Stimulated activated CD4-positive, alpha-beta T cell treated with anti-CD3 and anti-CD28 coated beads, TNF-alpha, amount 100 ng/mL, for 24 hours (primary cell): ENCODE results near the gene PRKG1.

Experiments used
- DNase-seq, 3 experiments: peaks; one replicate each; pipeline ENCODE4 v3.0.0-alpha.2; 2020; ENCODE audit warnings: low read depth in 3 of 3

PRKG1 gene

GRCh38 chr10:52256832-52257691 is 1182.8 kb downstream of the PRKG1 start:
- no peak for DNase-seq

- DNase-seq = no peak
These were observed 1183.4 kb downstream of the PRKG1 start for GRCh38 chr10:52257692-52258075.

- no peak for DNase-seq
These were observed 1184.6 kb downstream of the PRKG1 start for GRCh38 chr10:52258799-52259425.

DNA sequence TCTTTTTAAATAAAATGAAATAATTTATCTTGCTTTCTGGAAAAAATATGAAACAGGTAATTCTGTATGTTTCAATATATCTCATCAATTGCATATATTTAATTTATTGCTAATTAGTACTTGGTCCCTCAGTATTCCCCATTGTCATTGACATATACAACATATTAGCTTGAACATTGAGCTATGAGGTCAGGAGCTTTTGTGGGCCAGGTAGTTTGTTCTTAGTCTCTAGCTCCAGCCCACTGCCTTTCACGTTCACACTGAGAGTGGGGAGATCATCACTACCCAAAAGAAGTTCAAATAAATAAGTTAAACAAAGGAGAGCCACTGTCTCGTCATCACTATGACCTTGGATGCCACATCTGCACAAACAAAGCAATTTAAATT is 1185.1 kb downstream of the PRKG1 start:
- DNase-seq = no peak

DNA sequence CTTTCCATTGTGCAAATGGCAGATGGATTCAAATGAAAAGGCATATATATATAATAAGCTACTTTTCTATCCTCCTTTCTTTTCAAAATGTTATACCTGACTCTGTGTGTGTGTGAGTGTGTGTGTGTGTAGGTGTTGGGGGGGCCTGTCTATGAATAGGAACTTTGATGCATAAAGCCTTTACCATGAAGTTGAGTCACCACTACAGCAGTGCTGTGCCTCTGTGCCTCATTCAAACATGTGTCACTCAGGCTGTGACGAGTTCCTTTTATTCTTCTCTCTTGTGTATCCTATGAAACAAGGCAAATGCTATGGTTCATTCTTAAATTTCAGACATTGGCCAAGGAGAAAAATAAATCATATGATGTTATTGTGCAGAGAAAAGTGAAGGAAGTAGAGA is 1187.1 kb downstream of the PRKG1 start:
- no peak for DNase-seq

DNA sequence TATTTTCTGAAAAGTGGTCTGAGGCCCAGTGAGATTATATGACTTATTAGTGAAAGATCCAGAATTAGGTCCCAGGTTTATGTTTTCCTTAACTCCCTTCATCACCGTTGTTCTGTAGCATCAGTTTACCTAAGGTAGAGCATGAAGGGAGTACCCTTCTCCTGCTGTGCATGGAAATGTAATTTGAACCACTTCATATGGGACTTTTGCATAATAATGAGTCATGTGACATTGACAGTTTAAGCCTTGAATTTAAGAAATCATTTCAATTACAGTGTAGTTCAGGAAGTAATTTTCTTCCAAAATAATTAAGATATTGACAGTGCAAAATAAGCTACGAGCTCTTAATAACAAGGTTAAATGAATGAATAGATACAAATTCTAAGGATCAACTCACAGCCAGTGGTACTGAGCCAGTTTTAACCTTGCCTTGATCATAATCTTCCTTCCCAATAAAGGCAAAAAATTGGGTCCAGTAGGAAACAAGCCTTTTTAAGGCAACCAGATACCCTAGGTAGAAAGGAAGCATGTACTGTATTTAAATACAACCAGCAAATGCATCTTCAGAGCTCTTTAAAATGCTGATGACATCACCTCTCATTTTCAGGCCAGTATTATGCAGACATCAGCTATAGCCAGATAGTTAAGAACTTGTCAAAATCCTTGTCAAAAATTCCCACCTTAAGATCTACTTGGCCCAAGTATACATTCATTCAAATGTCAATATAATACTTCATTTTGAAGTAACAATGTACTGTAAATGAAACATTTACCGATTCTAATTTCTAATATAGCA is 1191.0 kb downstream of the PRKG1 start:
- no peak for DNase-seq

DNA sequence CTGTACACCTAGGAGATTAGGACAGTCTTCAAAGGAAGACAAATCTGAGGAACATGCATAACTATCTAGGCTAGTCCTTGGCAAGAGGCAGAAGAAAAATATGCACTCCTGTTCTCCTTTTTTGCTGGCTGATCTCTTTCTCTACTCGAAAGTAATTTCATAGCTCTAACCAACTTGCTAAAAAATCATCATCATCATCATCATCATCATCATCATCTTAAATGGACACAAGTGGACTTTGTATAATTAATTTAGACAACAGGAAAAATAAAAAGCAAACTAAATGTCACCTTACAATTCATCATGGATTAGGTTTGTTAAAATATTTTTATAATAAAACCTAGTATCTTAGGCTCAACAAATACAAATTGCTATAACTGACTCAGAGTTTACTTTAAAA is 1192.6 kb downstream of the PRKG1 start:
- no peak for DNase-seq

- DNase-seq = no peak
These were observed 1194.5 kb downstream of the PRKG1 start for GRCh38 chr10:52268790-52269189.

DNA sequence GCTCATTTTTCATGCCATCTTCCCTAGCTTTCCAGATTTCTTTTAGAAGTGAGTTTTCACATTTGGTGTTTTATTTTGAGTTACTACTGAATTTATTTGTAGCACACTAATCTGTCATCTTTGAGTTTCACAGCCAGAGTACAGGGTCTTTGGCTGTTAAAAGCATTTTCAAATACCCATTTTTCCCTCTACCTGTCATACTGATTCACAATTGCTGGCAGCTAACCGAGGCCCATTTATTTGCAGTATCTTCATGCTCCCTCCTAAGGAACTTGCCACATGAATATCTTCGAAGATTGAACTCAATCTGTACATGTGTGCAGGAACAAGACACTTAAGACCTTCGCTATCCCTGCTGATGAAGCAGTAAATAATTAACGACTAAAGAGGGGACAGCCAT is 1194.9 kb downstream of the PRKG1 start:
- no peak for DNase-seq

DNA sequence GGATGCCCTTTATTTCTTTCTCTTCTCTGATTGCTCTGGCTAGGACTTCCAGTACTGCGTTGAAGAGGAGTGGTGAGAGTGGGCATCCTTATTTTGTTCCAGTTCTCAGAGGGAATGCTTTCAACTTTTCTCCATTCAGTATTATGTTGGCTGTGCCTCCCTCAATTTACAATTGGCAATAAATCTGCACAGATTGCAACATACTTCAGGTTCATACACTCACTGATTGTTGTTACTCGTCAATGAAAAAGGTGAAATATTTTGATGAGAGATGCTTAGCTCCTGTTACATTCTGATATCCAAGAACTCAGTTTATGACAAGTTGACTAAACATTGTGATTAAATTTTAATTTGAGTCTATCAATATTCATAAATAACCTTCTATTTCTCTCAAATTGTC is 1201.9 kb downstream of the PRKG1 start:
- DNase-seq = no peak

DNA sequence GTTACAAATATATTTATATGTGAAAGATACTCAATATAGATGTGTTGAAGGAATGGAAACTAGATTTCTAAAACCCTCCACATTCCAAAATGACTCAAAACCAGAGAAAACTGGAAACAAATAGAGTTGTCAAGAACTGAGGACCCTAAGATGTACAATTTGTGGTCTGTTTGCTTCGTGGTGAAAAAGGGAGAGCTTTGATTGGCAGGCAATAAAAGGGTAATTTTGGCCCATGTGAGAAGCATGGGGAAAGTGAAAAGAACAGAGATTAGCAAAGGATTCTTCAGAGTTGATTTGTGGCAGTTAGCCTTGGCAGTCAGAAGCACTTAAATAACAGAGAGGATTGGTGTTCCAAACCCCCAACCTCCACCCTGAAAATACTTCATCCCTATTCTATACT is 1202.7 kb downstream of the PRKG1 start:
- no peak for DNase-seq

DNA sequence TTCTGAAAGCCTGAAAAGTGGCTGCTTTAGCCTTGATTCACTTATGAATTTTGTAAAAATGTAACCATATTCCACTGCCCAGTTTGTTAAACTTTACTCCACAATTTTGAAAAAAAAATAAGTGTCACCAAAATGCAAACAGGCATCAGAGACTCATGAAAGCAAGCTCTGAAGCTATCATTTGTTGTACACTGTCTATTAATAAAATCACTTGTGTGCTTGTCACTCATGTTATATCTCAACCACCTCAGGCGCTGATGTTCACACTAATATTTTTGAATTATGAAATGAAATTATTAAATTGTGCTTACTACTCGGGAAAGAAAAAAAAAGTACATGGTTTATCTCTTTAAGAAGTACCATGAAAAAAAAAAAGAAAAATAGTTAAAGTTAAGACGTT is 1205.3 kb downstream of the PRKG1 start:
- no peak for DNase-seq

DNA sequence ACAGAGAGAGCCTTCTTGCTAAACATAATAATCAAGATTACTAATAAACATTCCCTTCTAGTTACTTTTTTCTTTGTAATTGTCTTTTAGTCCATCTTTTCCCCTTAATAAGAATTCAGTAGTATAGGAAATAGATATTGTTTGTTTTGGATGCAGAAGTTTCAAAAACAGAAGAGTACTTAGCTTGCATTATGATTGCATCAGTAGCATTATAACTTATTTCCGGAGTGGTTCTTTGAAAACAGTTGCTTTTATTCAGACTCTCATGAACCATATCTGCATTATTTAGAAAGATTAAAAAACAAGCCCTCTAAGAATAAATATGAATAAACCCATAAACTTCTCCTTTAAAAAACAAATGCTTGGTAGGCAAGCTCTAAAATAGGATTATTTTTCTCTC is 1205.8 kb downstream of the PRKG1 start:
- DNase-seq = no peak

GRCh38 chr10:52283174-52283573 is 1208.9 kb downstream of the PRKG1 start:
- no peak for DNase-seq

DNA sequence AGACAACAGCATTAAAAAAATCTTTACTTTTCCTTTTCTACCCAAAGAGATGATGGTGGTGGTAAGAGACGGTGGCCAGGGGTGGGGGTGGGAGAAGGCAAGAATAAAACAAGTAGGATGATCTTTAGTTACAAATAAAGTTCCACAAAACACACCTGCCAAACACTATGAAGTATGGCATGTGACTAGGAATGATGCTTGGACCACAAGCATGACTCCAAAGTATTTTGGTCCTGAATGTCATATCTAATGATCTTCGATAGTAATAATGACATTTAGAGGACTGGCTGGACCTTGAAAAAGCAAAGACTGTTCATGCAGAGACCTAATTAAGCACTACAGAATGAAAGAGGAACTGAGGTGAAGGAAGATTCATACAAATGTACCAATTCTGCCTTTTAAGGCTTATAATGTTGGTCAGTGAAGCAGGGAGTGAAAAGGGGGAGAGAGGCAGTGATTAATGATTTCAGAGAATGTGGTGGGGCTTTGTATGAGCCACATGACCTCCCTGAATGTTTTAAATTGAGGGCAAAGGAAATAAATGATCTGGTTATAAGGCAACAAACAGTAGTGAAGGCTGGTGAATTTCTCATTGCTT is 1210.2 kb downstream of the PRKG1 start:
- no peak for DNase-seq

DNA sequence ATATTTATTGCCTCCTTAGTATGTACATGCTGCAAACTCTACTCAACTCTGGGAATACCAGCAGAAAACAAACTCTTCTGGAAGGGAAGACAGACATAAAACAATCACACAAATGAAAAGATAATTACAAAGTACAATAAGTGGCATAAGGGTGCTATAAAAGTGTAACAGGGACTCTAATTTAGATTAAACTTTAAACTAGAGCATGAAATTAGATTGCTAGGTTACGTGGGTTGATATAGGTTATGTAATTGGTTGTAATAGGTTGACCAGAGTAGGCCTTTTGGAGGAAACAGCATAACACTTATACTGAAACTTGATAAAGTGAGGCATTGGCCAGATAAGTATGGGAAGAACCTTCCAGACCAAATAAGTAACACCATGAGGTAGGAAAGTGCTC is 1213.6 kb downstream of the PRKG1 start:
- DNase-seq = no peak

- no peak for DNase-seq
These were observed 1223.5 kb downstream of the PRKG1 start for GRCh38 chr10:52297747-52298146.

DNA sequence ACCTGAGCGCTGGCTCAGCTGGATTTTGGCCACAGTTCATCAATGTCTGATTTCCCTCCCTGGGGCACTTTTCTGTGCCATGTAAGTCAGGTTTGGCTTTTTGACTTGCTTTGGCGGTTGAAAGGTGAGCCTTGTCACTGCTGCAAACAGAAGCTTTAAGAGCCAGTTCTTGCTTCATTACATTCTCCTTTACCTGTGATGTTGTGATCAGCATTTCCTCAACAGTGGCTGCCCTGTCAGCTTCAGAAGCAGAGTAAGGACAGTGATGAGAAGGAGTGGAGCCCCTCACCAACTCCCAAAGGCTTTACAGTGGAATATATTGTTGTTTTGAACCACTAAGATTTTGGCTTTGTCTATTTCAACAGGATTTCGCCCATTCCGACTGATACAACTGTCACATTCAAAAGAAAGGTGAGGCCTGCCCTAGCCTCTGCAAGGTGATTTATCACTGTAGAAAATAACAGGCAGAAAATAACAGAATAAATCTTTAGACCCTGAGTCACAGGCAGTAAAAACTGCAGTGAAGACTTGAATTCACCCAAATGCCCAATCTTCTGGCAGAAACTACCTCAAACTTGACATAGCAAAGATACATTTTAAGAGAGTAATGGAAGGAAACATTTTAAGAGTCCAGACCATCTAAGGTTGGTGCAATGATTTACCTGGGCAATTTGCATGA is 1226.5 kb downstream of the PRKG1 start:
- no peak for DNase-seq

GRCh38 chr10:52308251-52309031 is 1234.2 kb downstream of the PRKG1 start:
- no peak for DNase-seq

DNA sequence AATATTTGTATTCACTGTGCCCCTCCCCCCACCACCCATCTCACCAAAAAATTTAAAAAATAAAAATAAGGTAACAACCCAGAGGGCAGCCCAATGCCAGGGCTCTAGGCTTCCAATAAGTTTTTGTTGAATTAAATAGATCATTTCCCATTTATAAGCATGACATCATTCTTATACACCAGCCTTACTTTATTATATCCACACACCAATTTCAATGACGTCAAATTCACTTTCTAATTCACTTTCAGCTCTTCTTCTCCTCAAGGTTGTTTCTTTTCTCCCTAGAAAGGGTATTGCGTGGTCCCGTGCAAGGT is 1238.6 kb downstream of the PRKG1 start:
- no peak for DNase-seq

- DNase-seq = no peak
These were observed 1239.1 kb downstream of the PRKG1 start for GRCh38 chr10:52313256-52313932.
